Ishikawa (cell line): Measurements from ENCODE around the gene NUDT14.

ENCODE experiments used
- CREB1 ChIP-seq: IDR thresholded peaks from 2 replicates; pipeline ENCODE4 v1.6.1; 2012; ENCODE audit warnings: low read depth
- MAX ChIP-seq: IDR thresholded peaks from 2 replicates; pipeline ENCODE4 v1.6.1; 2012
- RAD21 ChIP-seq: IDR thresholded peaks from 2 replicates; pipeline ENCODE4 v1.6.1; 2012; ENCODE audit warnings: low read depth

- peak; percentile 6; the same call in 1 of the 2 replicates for TF ChIP-seq RAD21
- TF ChIP-seq MAX: peak; percentile 84
- TF ChIP-seq CREB1: no peak
Measured at GRCh38 chr14:105161309-105161708, 19.8 kb downstream of the NUDT14 start.
